NCI-H1417 (cell line): ENCODE data around the gene DNAH8.
"Not testable (repeated sequence)": the region's sequence is repeated elsewhere in the genome, so short reads cannot be mapped to it uniquely, and the experiment has no call there.

Experiments used
- DNase-seq, 3 experiments: peaks; one replicate each; lab custom pipeline; 2025; lab: John Stamatoyannopoulos, UW

DNAH8 gene

GRCh38 chr6:38843798-38844197, 128.7 kb downstream of the DNAH8 start:
- no peak for DNase-seq

- no peak for DNase-seq
Observed at GRCh38 chr6:38845931-38846330, 130.8 kb downstream of the DNAH8 start.

GRCh38 chr6:38846361-38846760, 131.2 kb downstream of the DNAH8 start:
- DNase-seq = no peak

GRCh38 chr6:38846844-38847243, 131.7 kb downstream of the DNAH8 start:
- no peak for DNase-seq

GRCh38 chr6:38847497-38847896, 132.4 kb downstream of the DNAH8 start:
- DNase-seq = no peak

GRCh38 chr6:38848760-38849159, 133.6 kb downstream of the DNAH8 start:
- DNase-seq = no peak

GRCh38 chr6:38852215-38852614, 137.1 kb downstream of the DNAH8 start:
- no peak for DNase-seq

GRCh38 chr6:38853236-38853635, 138.1 kb downstream of the DNAH8 start:
- DNase-seq = no peak

- DNase-seq = no peak
Observed at GRCh38 chr6:38856492-38856891, 141.4 kb downstream of the DNAH8 start.

GRCh38 chr6:38857815-38858214, 142.7 kb downstream of the DNAH8 start:
- DNase-seq = no peak

GRCh38 chr6:38860041-38860440, 144.9 kb downstream of the DNAH8 start:
- no peak for DNase-seq

- DNase-seq = no peak
Observed at GRCh38 chr6:38861926-38862401, 146.9 kb downstream of the DNAH8 start.

- no peak for DNase-seq
Observed at GRCh38 chr6:38865521-38866174, 150.5 kb downstream of the DNAH8 start.

GRCh38 chr6:38867726-38868125, 152.6 kb downstream of the DNAH8 start:
- no peak for DNase-seq

- DNase-seq = peak; percentile 43 to 72 (median 69)
Observed at GRCh38 chr6:38871741-38872568, 156.8 kb downstream of the DNAH8 start.

- DNase-seq = no peak
Observed at GRCh38 chr6:38873001-38873400, 157.9 kb downstream of the DNAH8 start.

- not testable (repeated sequence) for DNase-seq
Observed at GRCh38 chr6:38873816-38874215, 158.7 kb downstream of the DNAH8 start.

GRCh38 chr6:38876475-38876874, 161.4 kb downstream of the DNAH8 start:
- no peak for DNase-seq

GRCh38 chr6:38877721-38878120, 162.6 kb downstream of the DNAH8 start:
- no peak for DNase-seq

- no peak for DNase-seq
Observed at GRCh38 chr6:38882157-38882556, 167.0 kb downstream of the DNAH8 start.

- DNase-seq = no peak
Observed at GRCh38 chr6:38897507-38897906, 182.4 kb downstream of the DNAH8 start.

- DNase-seq = no peak
Observed at GRCh38 chr6:38901802-38902522, 186.9 kb downstream of the DNAH8 start.

- no peak for DNase-seq
Observed at GRCh38 chr6:38906582-38906981, 191.5 kb downstream of the DNAH8 start.
